H1 (cell line): Measurements from ENCODE around the gene PASK. TPM values are rescaled to one million over a fixed set of nuclear protein-coding genes. Genes with fewer than 3 reads are reported as not detected.

Experiments
- CTCF ChIA-PET: fragments of 300-600 bp; sonication (Branson Sonifier 250); formaldehyde crosslinking; loops from one replicate; lab custom pipeline; 2021; ENCODE audit not compliant: partially characterized antibody; lab: Charles Lee
- POLR2A ChIA-PET: fragments of 300-600 bp; sonication (Branson Sonifier 250); formaldehyde crosslinking; loops from one replicate; lab custom pipeline; 2021; ENCODE audit warnings: inconsistent platforms; ENCODE audit not compliant: partially characterized antibody; lab: Charles Lee
- DNase-seq, 2 experiments: peaks; one replicate each; pipeline versions ENCODE4 v3.0.0 to v3.0.0-alpha.2; 2010 to 2022; ENCODE audit warnings: low spot score in 2 of 2, low read depth in 1 of 2, mixed read lengths in 1 of 2
- FAIRE-seq: peaks from 2 replicates; lab custom pipeline; 2011; peaks lifted over from hg19 to GRCh38; lab: Jason Lieb, UNC
- H2AFZ ChIP-seq: 2 replicates; pipeline ENCODE4 v1.8.1; 2012; ENCODE audit warnings: low read length, inconsistent platforms
- H2AK5ac ChIP-seq: 2 replicates; pipeline ENCODE4 v1.6.1; 2013; ENCODE audit warnings: low read depth, low read length
- H2BK120ac ChIP-seq: replicated peaks from 2 replicates; pipeline ENCODE3; 2013; ENCODE audit warnings: low read depth, low read length, inconsistent platforms
- H2BK12ac ChIP-seq: 2 replicates; pipeline ENCODE4 v1.6.1; 2013; ENCODE audit warnings: low read depth, low read length
- H2BK15ac ChIP-seq: 2 replicates; pipeline ENCODE4 v1.6.1; 2013; ENCODE audit warnings: low read length
- H2BK20ac ChIP-seq: 2 replicates; pipeline ENCODE4 v1.6.1; 2013; ENCODE audit warnings: low read length
- H2BK5ac ChIP-seq: 2 replicates; pipeline ENCODE4 v1.6.1; 2013; ENCODE audit warnings: low read depth, low read length
- H3K14ac ChIP-seq: 2 replicates; pipeline ENCODE4 v1.6.1; 2013; ENCODE audit warnings: inconsistent platforms; ENCODE audit not compliant: insufficient read length
- H3K18ac ChIP-seq: 2 replicates; pipeline ENCODE4 v1.6.1; 2013; ENCODE audit warnings: low read length; ENCODE audit errors: extremely low read depth
- H3K23ac ChIP-seq: 2 replicates; pipeline ENCODE4 v1.6.1; 2013; ENCODE audit warnings: inconsistent platforms; ENCODE audit not compliant: insufficient read length
- H3K23me2 ChIP-seq: 2 replicates; pipeline ENCODE4 v1.6.1; 2013; ENCODE audit warnings: low read depth, low read length
- H3K27ac ChIP-seq: 2 replicates; pipeline ENCODE4 v1.6.1; 2011; ENCODE audit warnings: low read depth, low read length, inconsistent platforms
- H3K27me3 ChIP-seq, 4 experiments: replicated peaks in 1 of 4; 1 replicate in 1 of 4; 2 replicates in 3 of 4; pipeline versions ENCODE4 v1.6.1 to v1.8.1; 2011 to 2013; ENCODE audit warnings: low read length in 3 of 4, mild to moderate bottlenecking in 3 of 4, inconsistent platforms in 2 of 4, mixed read lengths in 2 of 4, moderate library complexity in 1 of 4; ENCODE audit not compliant: control insufficient read depth in 3 of 4, insufficient read depth in 3 of 4; ENCODE audit errors: extremely low read depth in 1 of 4
- H3K36me3 ChIP-seq, 4 experiments: 2 replicates each; pipeline versions ENCODE4 v1.6.1 to v1.8.1; 2011 to 2013; ENCODE audit warnings: mild to moderate bottlenecking in 4 of 4, low read length in 3 of 4, moderate library complexity in 2 of 4, control low read depth in 1 of 4, inconsistent platforms in 1 of 4; ENCODE audit not compliant: insufficient read depth in 4 of 4, control insufficient read depth in 2 of 4
- H3K4ac ChIP-seq: replicated peaks from 2 replicates; pipeline ENCODE3; 2013; ENCODE audit warnings: low read length, low read depth, mixed read lengths, inconsistent platforms; ENCODE audit not compliant: insufficient read length
- H3K4me1 ChIP-seq, 4 experiments: replicated peaks in 1 of 4; 1 replicate in 1 of 4; 2 replicates in 3 of 4; pipeline versions ENCODE4 v1.6.1 to v1.8.1; 2011 to 2013; ENCODE audit warnings: low read length in 3 of 4, inconsistent platforms in 2 of 4, mixed read lengths in 1 of 4; ENCODE audit not compliant: insufficient read depth in 4 of 4, control insufficient read depth in 3 of 4
- H3K4me2 ChIP-seq, 2 experiments: 2 replicates each; pipeline versions ENCODE4 v1.6.1 to v1.8.1; 2011 to 2013; ENCODE audit warnings: low read depth in 2 of 2, low read length in 2 of 2, control low read depth in 1 of 2, inconsistent platforms in 1 of 2, mild to moderate bottlenecking in 1 of 2; ENCODE audit not compliant: insufficient read depth in 1 of 2
- H3K4me3 ChIP-seq, 4 experiments: fragments of 200-600, 300-600 bp in 1 of 4; sonication (generic), shearing (Covaris generic), sonication (Bioruptor Twin) in 1 of 4; 2 replicates each; pipeline versions ENCODE4 v1.5.1 to v1.8.1; 2011 to 2016; ENCODE audit warnings: low read length in 4 of 4, low read depth in 3 of 4, control low read depth in 2 of 4, inconsistent platforms in 2 of 4, mild to moderate bottlenecking in 2 of 4, mixed read lengths in 1 of 4, moderate library complexity in 1 of 4; ENCODE audit not compliant: insufficient read depth in 2 of 4; ENCODE audit errors: extremely low read depth in 1 of 4
- H3K56ac ChIP-seq: replicated peaks from 2 replicates; pipeline ENCODE3; 2013; ENCODE audit warnings: low read depth, mild to moderate bottlenecking, mixed read lengths, low read length, inconsistent platforms; ENCODE audit not compliant: insufficient read length
- H3K79me1 ChIP-seq: 2 replicates; pipeline ENCODE4 v1.6.1; 2013; ENCODE audit warnings: low read depth, low read length, control low read depth
- H3K79me2 ChIP-seq, 2 experiments: 2 replicates each; pipeline versions ENCODE4 v1.6.1 to v1.8.1; 2012 to 2013; ENCODE audit warnings: low read length in 2 of 2, mild to moderate bottlenecking in 2 of 2, inconsistent platforms in 1 of 2; ENCODE audit not compliant: insufficient read depth in 2 of 2, control insufficient read depth in 1 of 2
- H3K9ac ChIP-seq, 4 experiments: replicated peaks in 1 of 4; 1 replicate in 1 of 4; 2 replicates in 3 of 4; pipeline versions ENCODE4 v1.6.1 to v1.8.1; 2011 to 2013; ENCODE audit warnings: low read depth in 3 of 4, low read length in 3 of 4, control low read depth in 2 of 4, mild to moderate bottlenecking in 2 of 4, moderate library complexity in 2 of 4, inconsistent platforms in 1 of 4; ENCODE audit errors: extremely low read depth in 1 of 4
- H3K9me3 ChIP-seq, 2 experiments: 2 replicates each; pipeline versions ENCODE4 v1.6.1 to v1.8.1; 2012 to 2013; ENCODE audit warnings: mild to moderate bottlenecking in 2 of 2, moderate library complexity in 2 of 2, control low read depth in 1 of 2, inconsistent platforms in 1 of 2, low read depth in 1 of 2, low read length in 1 of 2, mixed read lengths in 1 of 2; ENCODE audit not compliant: insufficient read depth in 2 of 2
- H4K20me1 ChIP-seq, 2 experiments: replicated peaks in 1 of 2; 2 replicates each; pipeline versions ENCODE3 to v1.8.1; 2011 to 2013; ENCODE audit warnings: inconsistent platforms in 2 of 2, low read length in 2 of 2, mild to moderate bottlenecking in 1 of 2; ENCODE audit not compliant: insufficient read depth in 2 of 2, control insufficient read depth in 1 of 2
- H4K5ac ChIP-seq: 2 replicates; pipeline ENCODE4 v1.6.1; 2013; ENCODE audit warnings: low read length, low read depth, mixed read lengths, inconsistent platforms; ENCODE audit not compliant: insufficient read length
- H4K8ac ChIP-seq: 2 replicates; pipeline ENCODE4 v1.8.0; 2013; ENCODE audit warnings: mild to moderate bottlenecking, moderate library complexity, low read length, inconsistent platforms; ENCODE audit not compliant: insufficient read depth; ENCODE audit errors: extremely low read depth
- H4K91ac ChIP-seq: replicated peaks from 2 replicates; pipeline ENCODE3; 2013; ENCODE audit warnings: low read length, mixed read lengths, inconsistent platforms; ENCODE audit not compliant: insufficient read length
- BCL11A ChIP-seq, 2 experiments: IDR thresholded peaks; one replicate each; pipeline ENCODE4 v1.6.1; 2011; ENCODE audit warnings: low read depth in 2 of 2, low read length in 2 of 2, mild to moderate bottlenecking in 2 of 2
- CTBP2 ChIP-seq: IDR thresholded peaks from 2 replicates; pipeline ENCODE4 v1.7.0; 2011; ENCODE audit warnings: borderline replicate concordance, mild to moderate bottlenecking, moderate library complexity, mixed read lengths, low read length; ENCODE audit not compliant: insufficient read depth, insufficient read length
- EGR1 ChIP-seq: IDR thresholded peaks from 2 replicates; pipeline ENCODE4 v1.6.1; 2011; ENCODE audit warnings: low read depth, low read length, borderline replicate concordance
- JUND ChIP-seq: IDR thresholded peaks from 2 replicates; pipeline ENCODE4 v1.6.1; 2011; ENCODE audit warnings: mild to moderate bottlenecking, improper control_type of control experiment, low read length
- NRF1 ChIP-seq: IDR thresholded peaks from 2 replicates; pipeline ENCODE4 v1.6.1; 2011; ENCODE audit warnings: mild to moderate bottlenecking, low read depth, low read length, improper control_type of control experiment
- PHF8 ChIP-seq: fragments of 200-600 bp; sonication (generic); conservative IDR thresholded peaks from 2 replicates; pipeline ENCODE4 v1.7.1; 2012; ENCODE audit warnings: low read depth, mild to moderate bottlenecking, inconsistent platforms, low read length, moderate library complexity
- RNF2 ChIP-seq: fragments of 200-900, 300-1000 bp; sonication (generic); IDR thresholded peaks from 2 replicates; pipeline ENCODE4 v1.7.1; 2016; ENCODE audit warnings: borderline replicate concordance, low read depth, mild to moderate bottlenecking, antibody characterized with exemption, low read length; ENCODE audit not compliant: poor library complexity, severe bottlenecking; ENCODE audit errors: missing control alignments
- SAP30 ChIP-seq: fragments of 300-600 bp; sonication (generic); IDR thresholded peaks from 2 replicates; pipeline ENCODE4 v1.7.1; 2012; ENCODE audit warnings: low read length, moderate library complexity, mild to moderate bottlenecking, inconsistent platforms; ENCODE audit not compliant: insufficient read depth, insufficient replicate concordance
- TEAD4 ChIP-seq: IDR thresholded peaks from 2 replicates; pipeline ENCODE4 v1.6.1; 2012; ENCODE audit warnings: low read depth, low read length, inconsistent platforms, mixed read lengths
- YY1 ChIP-seq: IDR thresholded peaks from 2 replicates; pipeline ENCODE4 v1.6.1; 2011; ENCODE audit warnings: low read depth, mild to moderate bottlenecking, low read length
- ZNF274 ChIP-seq: IDR thresholded peaks from 2 replicates; pipeline ENCODE4 v1.7.0; 2012; ENCODE audit warnings: low read length, borderline replicate concordance; ENCODE audit errors: extremely low read depth
- WGBS, 2 experiments: shearing (Covaris generic) in 1 of 2; methylation state at CpG; one replicate each; pipeline versions ENCODE4 v1.1.6 to v1.1.7; 2013 to 2015; ENCODE audit warnings: low lambda C conversion rate in 2 of 2, mixed read lengths in 2 of 2, inconsistent platforms in 1 of 2, low coverage in 1 of 2, missing lambda C conversion rate in 1 of 2; ENCODE audit not compliant: insufficient replicate concordance in 2 of 2, insufficient coverage in 1 of 2, insufficient read length in 1 of 2; ENCODE audit errors: extremely low coverage in 1 of 2, missing lambda C conversion rate in 1 of 2; 5-methylcytosine and 5-hydroxymethylcytosine counted together
- polyA plus RNA-seq, 7 experiments: library from polyadenylated mRNA; depleted of rRNA in 3 of 7; stranded (reverse) in 5 of 7; unstranded in 2 of 7; fragments of >200 nt in 5 of 7; fragments of 200-250 nt in 2 of 7; gene quantifications; 1 replicate in 5 of 7; 2 replicates in 1 of 7; 4 replicates in 1 of 7; pipeline versions ENCODE4 v1.2.1 to v1.2.3, GENCODE V29; 2011 to 2013; ENCODE audit warnings: missing spikeins in 2 of 7, mixed read lengths in 2 of 7
- total RNA-seq: library from RNA; stranded (reverse); fragmentation: NEBNext Ultra II Directional; extraction: Animal tissue kit (Norgen Biotek cat#: 25700); gene quantifications from 2 replicates; pipeline ENCODE4 v1.2.1, GENCODE V29; 2021
- TF ChIP-seq, protein P1 (sequence below): IDR thresholded peaks from 2 replicates; pipeline ENCODE4 v1.6.1; 2012; ENCODE audit warnings: low read length, inconsistent platforms

Gene PASK
- total and polyA plus RNA-seq, 2 of the 8 experiments (the other 6 are each of a cell fraction or from before 2014, with no cell fraction given), result 20.5 to 66.1 TPM

DNA sequence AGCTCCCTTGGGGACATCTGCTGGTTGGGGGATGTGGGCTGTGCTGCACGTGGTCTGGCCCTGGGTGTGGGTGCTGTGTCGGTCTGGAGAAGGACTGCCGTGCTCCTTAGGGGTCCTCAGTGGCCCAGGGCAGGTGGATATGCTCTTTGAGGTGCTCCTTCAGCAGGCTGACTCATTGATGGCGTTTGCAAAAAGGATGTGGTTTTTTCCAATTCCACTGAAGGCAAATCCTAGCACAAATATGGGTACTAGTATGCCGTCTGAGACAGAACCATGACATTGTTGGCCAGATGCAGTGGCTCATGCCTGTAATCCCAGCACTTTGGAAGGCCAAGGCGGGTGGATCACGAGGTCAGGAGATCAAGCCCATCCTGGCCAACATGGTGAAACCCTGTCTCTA is 4.3 kb upstream of the PASK start:
- Histone ChIP-seq H2BK120ac (no peak overlapping the region), H3K79me2 (peaks cover 0 to 11% of the 10 kb centered on the region in 2 experiments; a peak in 1 of 4 replicates), H3K4me1 (peaks cover 0 to 7% (median 4%) of the 10 kb centered on the region in 4 experiments; a peak in 6 of 7 replicates), H3K4me3 (no peak overlapping the region), H3K9ac (no peak overlapping the region), H3K27ac (no peak overlapping the region), H4K20me1 (peaks cover 1 to 9% of the 10 kb centered on the region in 2 experiments), H3K18ac (no peak overlapping the region), H3K56ac (no peak overlapping the region), H3K4ac (no peak overlapping the region), H2BK12ac (no peak overlapping the region), H2BK20ac (no peak overlapping the region), H4K8ac (no peak overlapping the region), H3K9me3 (no peaks in the 10 kb centered on the region), H2AFZ (no peak overlapping the region), H3K79me1 (peaks cover 4% of the 10 kb centered on the region), H3K14ac (no peak overlapping the region), H2AK5ac (no peak overlapping the region), H4K5ac (no peak overlapping the region), H3K27me3 (no peaks in the 10 kb centered on the region), H2BK15ac (no peak overlapping the region), H3K4me2 (no peak overlapping the region), H2BK5ac (no peak overlapping the region), H3K23ac (no peak overlapping the region), H3K23me2 (peaks cover 6% of the 10 kb centered on the region; the same call in 1 of the 2 replicates), H4K91ac (no peak overlapping the region), H3K36me3 (peaks cover 0 to 7% (median 4%) of the 10 kb centered on the region in 4 experiments; a peak in 5 of 8 replicates)
- ChIA-PET CTCF (no interaction called here), POLR2A (interaction anchor here (0.6 kb wide), 1 partner anchor 59 kb away, joined by 3 read pairs; no protein-coding TSS in a partner anchor)
- no peak for FAIRE-seq
- no peak for DNase-seq
- WGBS, 2 experiments, result 89% methylated on average over 7 of the region's 7 CpGs; no CpG with 5 or more reads in 1 of the 2 experiments
- TF ChIP-seq EGR1, result no peak
- TF ChIP-seq BCL11A (IDR thresholded peaks at IDR 0.05; ENCODE audit: low read depth in 2 of 2, low read length in 2 of 2), result no peak
- no peak for TF ChIP-seq CTBP2
- TF ChIP-seq PHF8, result no peak
- no peak for TF ChIP-seq RNF2
- no peak for TF ChIP-seq JUND
- TF ChIP-seq TEAD4, result no peak
- TF ChIP-seq, protein P1, sequence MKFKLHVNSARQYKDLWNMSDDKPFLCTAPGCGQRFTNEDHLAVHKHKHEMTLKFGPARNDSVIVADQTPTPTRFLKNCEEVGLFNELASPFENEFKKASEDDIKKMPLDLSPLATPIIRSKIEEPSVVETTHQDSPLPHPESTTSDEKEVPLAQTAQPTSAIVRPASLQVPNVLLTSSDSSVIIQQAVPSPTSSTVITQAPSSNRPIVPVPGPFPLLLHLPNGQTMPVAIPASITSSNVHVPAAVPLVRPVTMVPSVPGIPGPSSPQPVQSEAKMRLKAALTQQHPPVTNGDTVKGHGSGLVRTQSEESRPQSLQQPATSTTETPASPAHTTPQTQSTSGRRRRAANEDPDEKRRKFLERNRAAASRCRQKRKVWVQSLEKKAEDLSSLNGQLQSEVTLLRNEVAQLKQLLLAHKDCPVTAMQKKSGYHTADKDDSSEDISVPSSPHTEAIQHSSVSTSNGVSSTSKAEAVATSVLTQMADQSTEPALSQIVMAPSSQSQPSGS, result no peak
- TF ChIP-seq SAP30, result no peak
- no peak for TF ChIP-seq YY1
- no peak for TF ChIP-seq ZNF274
- TF ChIP-seq NRF1, result no peak
